ENCODE results near the gene SAPCD2. TPM values are rescaled to one million over a fixed set of nuclear protein-coding genes. Genes with fewer than 3 reads are reported as not detected.

SAPCD2 gene
- total RNA-seq, 1 donor from 2014 or later: 1.0 TPM

GRCh38 chr9:137071282-137071681, 925 bp upstream of the SAPCD2 start:
- TF ChIP-seq CTCF (IDR thresholded peaks at IDR 0.05; ENCODE audit: unreplicated experiment): no peak
- DNase-seq (ENCODE audit: low spot score): no peak
- Mint-ChIP-seq H3K4me1 (ENCODE audit: unreplicated experiment) (peaks cover 4% of the 10 kb centered on the region), H3K4me3 (ENCODE audit: unreplicated experiment) (no peak overlapping the region), H3K9me3 (ENCODE audit: unreplicated experiment) (no peaks in the 10 kb centered on the region), H3K27ac (ENCODE audit: unreplicated experiment) (no peak overlapping the region), H3K36me3 (ENCODE audit: low read depth, unreplicated experiment) (no peaks in the 10 kb centered on the region), H3K27me3 (ENCODE audit: unreplicated experiment) (peaks cover 18% of the 10 kb centered on the region)

DNA sequence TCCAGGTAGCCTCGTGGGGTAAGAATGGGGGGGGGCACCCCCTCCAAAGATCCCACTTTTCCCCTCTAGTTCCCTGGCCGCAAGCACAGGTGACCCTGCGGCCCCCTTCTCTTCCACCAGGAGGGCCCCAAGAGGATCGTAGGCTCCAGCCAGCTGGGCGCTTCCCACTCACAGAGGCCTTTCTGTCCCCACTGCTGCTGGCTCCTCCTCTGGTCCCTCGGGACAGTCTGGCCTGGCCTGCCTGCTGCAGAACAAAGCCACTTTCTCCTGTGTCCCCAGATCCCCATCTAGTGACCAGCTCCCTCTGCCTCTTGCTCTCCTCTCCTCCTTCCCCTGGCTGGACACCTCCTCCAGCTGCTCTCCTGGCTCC, 534 bp upstream of the SAPCD2 start:
- Mint-ChIP-seq H3K36me3 (ENCODE audit: low read depth, unreplicated experiment) (no peaks in the 10 kb centered on the region), H3K27ac (ENCODE audit: unreplicated experiment) (no peak overlapping the region), H3K4me1 (ENCODE audit: unreplicated experiment) (peaks cover 4% of the 10 kb centered on the region), H3K9me3 (ENCODE audit: unreplicated experiment) (no peaks in the 10 kb centered on the region), H3K27me3 (ENCODE audit: unreplicated experiment) (peaks cover 18% of the 10 kb centered on the region), H3K4me3 (ENCODE audit: unreplicated experiment) (peak overlapping the region; percentile 56)
- no peak for DNase-seq (ENCODE audit: low spot score)
- no peak for TF ChIP-seq CTCF (IDR thresholded peaks at IDR 0.05; ENCODE audit: unreplicated experiment)

- H3K27ac Mint-ChIP-seq (ENCODE audit: unreplicated experiment): no peak overlapping the region
- peak; percentile 38 for DNase-seq (ENCODE audit: low spot score)
- TF ChIP-seq CTCF (IDR thresholded peaks at IDR 0.05; ENCODE audit: unreplicated experiment): no peak
These were observed 757 bp downstream of the SAPCD2 start for GRCh38 chr9:137069508-137070091.

DNA sequence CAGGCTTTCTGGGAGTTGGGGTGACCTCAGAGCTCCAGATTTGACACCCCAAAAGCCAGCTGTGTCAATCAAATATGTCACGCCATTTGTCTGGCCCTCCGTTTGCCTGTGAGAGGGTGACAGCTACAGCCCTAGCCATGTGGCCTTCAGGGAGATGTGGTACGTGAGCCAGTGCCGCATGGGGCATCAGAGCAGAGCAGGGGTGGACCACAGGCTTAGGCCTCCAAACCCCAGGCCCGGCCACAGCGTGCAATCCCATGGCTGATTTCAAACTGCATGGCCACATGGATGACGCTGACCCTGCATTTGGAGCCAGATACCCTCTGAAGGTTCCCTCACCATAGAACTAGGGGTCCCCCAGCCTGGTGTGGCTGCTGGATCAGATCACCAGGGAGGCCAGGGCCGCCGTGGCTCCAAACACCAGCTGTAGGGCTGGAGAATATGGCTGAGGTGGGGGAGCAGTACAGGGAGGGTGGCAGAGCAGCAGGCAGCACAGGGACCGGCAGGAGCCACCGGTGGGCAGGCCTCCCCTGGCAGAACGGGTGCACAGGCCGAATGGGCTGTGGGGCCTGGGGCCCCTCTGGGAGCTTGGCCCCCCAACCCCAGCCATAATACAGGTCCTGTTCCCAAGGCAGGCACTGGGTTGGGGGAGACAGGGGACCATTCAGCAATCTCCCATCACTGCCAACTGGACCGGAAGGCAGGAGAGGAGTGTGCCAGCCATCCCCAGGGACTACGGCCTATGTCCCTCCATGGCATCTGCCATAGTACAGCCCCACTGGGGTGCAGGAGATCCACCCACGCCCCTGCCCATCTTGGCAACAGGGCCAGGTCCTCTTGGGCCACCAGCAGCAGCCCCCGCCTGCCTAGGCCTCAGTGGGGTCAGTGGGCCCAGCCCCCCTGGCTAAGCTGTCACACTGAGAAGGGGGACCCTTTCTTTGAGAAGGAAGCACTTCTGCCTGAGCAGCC, 1.5 kb downstream of the SAPCD2 start:
- H3K27me3 Mint-ChIP-seq (ENCODE audit: unreplicated experiment): peaks cover 13% of the 10 kb centered on the region
- H3K27ac Mint-ChIP-seq (ENCODE audit: unreplicated experiment): no peak overlapping the region
- H3K4me1 Mint-ChIP-seq (ENCODE audit: unreplicated experiment): peaks cover 4% of the 10 kb centered on the region
- H3K4me3 Mint-ChIP-seq (ENCODE audit: unreplicated experiment): no peak overlapping the region
- TF ChIP-seq CTCF (IDR thresholded peaks at IDR 0.05; ENCODE audit: unreplicated experiment): no peak
- H3K9me3 Mint-ChIP-seq (ENCODE audit: unreplicated experiment): no peaks in the 10 kb centered on the region
- DNase-seq (ENCODE audit: low spot score): no peak
- H3K36me3 Mint-ChIP-seq (ENCODE audit: low read depth, unreplicated experiment): no peaks in the 10 kb centered on the region

More at GRCh38 chr9:137069508-137070091, 757 bp downstream of the SAPCD2 start:
- Mint-ChIP-seq H3K36me3 (ENCODE audit: low read depth, unreplicated experiment) (no peaks in the 10 kb centered on the region), H3K4me3 (ENCODE audit: unreplicated experiment) (no peak overlapping the region), H3K4me1 (ENCODE audit: unreplicated experiment) (peaks cover 4% of the 10 kb centered on the region), H3K27me3 (ENCODE audit: unreplicated experiment) (peaks cover 17% of the 10 kb centered on the region), H3K9me3 (ENCODE audit: unreplicated experiment) (no peaks in the 10 kb centered on the region)

All from endothelial cell (in vitro differentiated cells).